Activated CD4-positive, alpha-beta T cell treated with anti-CD3 and anti-CD28 coated beads for 36 hours (primary cell): ENCODE results near the gene PCSK9. TPM values are rescaled to one million over a fixed set of nuclear protein-coding genes. Genes with fewer than 3 reads are reported as not detected.

Experiments used
- ATAC-seq: fragments of 200-7000 bp; cut with Tn5 transposase; one replicate; pipeline ENCODE4 v1.10.0; 2021; ENCODE audit warnings: mild to moderate bottlenecking, moderate library complexity
- CTCF ChIA-PET: fragments of 350-600 bp; sonication (Branson Sonifier 250); formaldehyde crosslinking; loops from one replicate; lab custom pipeline; 2021; ENCODE audit warnings: antibody characterized with exemption; lab: Charles Lee
- POLR2A ChIA-PET: fragments of 350-600 bp; sonication (Branson Sonifier 250); formaldehyde crosslinking; loops from one replicate; lab custom pipeline; 2021; ENCODE audit warnings: antibody characterized with exemption, inconsistent platforms; lab: Charles Lee
- DNase-seq: peaks from one replicate; pipeline ENCODE4 v3.0.0-alpha.2; 2020
- H3K27ac Mint-ChIP-seq: one replicate; pipeline ENCODE4 v1.8.0; 2021; ENCODE audit warnings: mixed read lengths
- H3K27me3 Mint-ChIP-seq: one replicate; pipeline ENCODE4 v1.8.0; 2021; ENCODE audit warnings: mixed read lengths
- H3K36me3 Mint-ChIP-seq: one replicate; pipeline ENCODE4 v1.8.0; 2021; ENCODE audit warnings: low read depth, mixed read lengths
- H3K4me1 Mint-ChIP-seq: one replicate; pipeline ENCODE4 v1.8.0; 2021; ENCODE audit warnings: mixed read lengths
- H3K4me3 Mint-ChIP-seq: one replicate; pipeline ENCODE4 v1.8.0; 2021; ENCODE audit warnings: mild to moderate bottlenecking, moderate library complexity, mixed read lengths
- H3K9me3 Mint-ChIP-seq: one replicate; pipeline ENCODE4 v1.8.0; 2021; ENCODE audit warnings: low read depth, mixed read lengths
- intact Hi-C, 2 experiments: fragments of 100-400 bp; cut with DNase I in 1 of 2; cut with micrococcal nuclease in 1 of 2; formaldehyde crosslinking; loops; one replicate each; pipeline versions ENCODE4 v1.14.2 to v1.15.1; 2022 to 2024; cut with DNase I, micrococcal nuclease
- total RNA-seq, 2 experiments: library from RNA; stranded (reverse); gene quantifications; one replicate each; pipeline ENCODE4 v1.2.3, GENCODE V29; 2021

PCSK9 gene
- total RNA-seq, 2 experiments from 2014 or later, result not detected

DNA sequence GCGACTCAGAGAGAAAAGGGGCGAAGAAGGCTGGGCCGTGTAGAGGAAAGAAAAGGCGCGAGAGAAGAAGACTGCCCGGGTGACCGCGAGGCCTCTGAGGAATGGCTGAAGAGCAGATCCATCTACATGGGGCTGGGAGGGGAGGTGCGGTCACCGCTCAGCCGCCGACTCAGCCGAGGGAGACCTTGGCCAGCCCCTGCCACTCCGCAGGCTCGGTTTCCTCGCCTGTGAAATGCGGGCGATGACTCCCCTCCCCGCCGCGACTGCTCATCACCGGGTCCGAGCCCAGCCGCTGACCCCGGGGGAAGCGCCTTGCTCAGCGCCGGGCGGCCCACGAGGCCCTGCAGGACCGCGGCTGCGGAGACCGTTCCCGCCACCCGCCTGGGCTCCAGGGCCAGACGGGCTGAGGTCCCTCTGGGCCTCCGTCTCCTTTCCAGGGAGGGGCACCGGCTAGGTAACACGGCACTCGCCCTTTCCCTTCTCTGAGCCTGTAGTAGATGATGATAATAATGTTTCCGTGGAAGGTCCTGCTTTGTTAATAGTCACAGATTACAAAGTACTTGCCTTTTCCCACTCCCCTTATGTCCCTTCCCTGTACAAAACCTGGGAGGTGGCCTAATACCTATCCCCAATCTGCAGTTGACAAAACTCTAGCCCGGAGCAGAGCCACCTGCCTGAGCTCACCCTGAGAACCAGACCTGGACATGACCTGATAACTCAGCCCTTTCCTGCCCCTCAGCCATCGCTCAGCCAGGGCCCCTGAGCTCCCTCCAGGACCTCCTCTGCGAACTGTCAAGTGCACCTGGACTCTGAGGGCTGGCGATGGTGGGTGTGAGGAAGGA is 42.3 kb upstream of the PCSK9 start:
- POLR2A ChIA-PET, result no interaction called here

GRCh38 chr1:54997711-54997986 is 41.7 kb upstream of the PCSK9 start:
- Mint-ChIP-seq H3K4me3 (no peak overlapping the region), H3K9me3 (no peaks in the 10 kb centered on the region), H3K36me3 (no peaks in the 10 kb centered on the region), H3K27me3 (peaks cover 37% of the 10 kb centered on the region), H3K27ac (no peak overlapping the region), H3K4me1 (peaks cover 14% of the 10 kb centered on the region)
- POLR2A ChIA-PET, result no interaction called here
- ATAC-seq (no peak), DNase-seq (no peak)
- CTCF ChIA-PET, result interaction anchor here (1.1 to 6.5 kb wide), 5 partner anchors 24 to 112 kb away, joined by 4 to 151 read pairs (median 4); no protein-coding TSS in a partner anchor
- intact Hi-C loops, result loop anchor here in 1 of 2 experiments (2.0 kb wide), 1 partner anchor 25 kb away; no protein-coding TSS in a partner anchor

More for the DNA sequence above, 42.3 kb upstream of the PCSK9 start:
- no peaks in the 10 kb centered on the region for H3K36me3 Mint-ChIP-seq
- H3K4me1 Mint-ChIP-seq, result peaks cover 14% of the 10 kb centered on the region
- CTCF ChIA-PET, result interaction anchor here (0.6 to 6.5 kb wide), 15 partner anchors 10 to 424 kb away, joined by 3 to 151 read pairs (median 4); no protein-coding TSS in a partner anchor
- H3K27me3 Mint-ChIP-seq, result peaks cover 37% of the 10 kb centered on the region
- no peak overlapping the region for H3K27ac Mint-ChIP-seq
- ATAC-seq, result no peak
- peak overlapping the region; percentile 24 for H3K4me3 Mint-ChIP-seq
- no peaks in the 10 kb centered on the region for H3K9me3 Mint-ChIP-seq
- intact Hi-C loops, result loop anchor here (1.0 to 2.0 kb wide), 4 partner anchors 26 to 325 kb away; no protein-coding TSS in a partner anchor
- DNase-seq, result peak; percentile 20

GRCh38 chr1:54998100-54998499 is 41.2 kb upstream of the PCSK9 start:
- Mint-ChIP-seq H3K9me3 (no peaks in the 10 kb centered on the region), H3K4me1 (peaks cover 14% of the 10 kb centered on the region), H3K36me3 (no peaks in the 10 kb centered on the region), H3K27me3 (peaks cover 37% of the 10 kb centered on the region), H3K4me3 (no peak overlapping the region), H3K27ac (no peak overlapping the region)
- CTCF ChIA-PET, result interaction anchor here (1.8 to 6.5 kb wide), 2 partner anchors 24 to 51 kb away, joined by 4 to 151 read pairs; no protein-coding TSS in a partner anchor
- DNase-seq (no peak), ATAC-seq (no peak)
- POLR2A ChIA-PET, result no interaction called here
- intact Hi-C loops, result no loop called here

- Mint-ChIP-seq H3K4me1 (peaks cover 14% of the 10 kb centered on the region), H3K27me3 (peaks cover 37% of the 10 kb centered on the region), H3K4me3 (no peak within 1 kb of the TSS), H3K36me3 (no peaks in the 10 kb centered on the region), H3K27ac (no peak within 1 kb of the TSS), H3K9me3 (no peaks in the 10 kb centered on the region)
- no peak for ATAC-seq
- POLR2A ChIA-PET, result no interaction called here
- CTCF ChIA-PET, result interaction anchor here (1.8 to 6.5 kb wide), 2 partner anchors 23 to 52 kb away, joined by 4 to 151 read pairs; no protein-coding TSS in a partner anchor
- DNase-seq, result no peak
- intact Hi-C loops, result no loop called here
These were observed 40.7 kb upstream of the PCSK9 start, which contains the start of gene BSND for GRCh38 chr1:54998677-54999076. BSND (plus strand) TSS chr1:54998933; CDS start chr1:54999187, 254 bp downstream.

GRCh38 chr1:55000110-55001085 is 39.0 kb upstream of the PCSK9 start:
- no peak overlapping the region for H3K27ac Mint-ChIP-seq
- no peaks in the 10 kb centered on the region for H3K36me3 Mint-ChIP-seq
- ATAC-seq (no peak), DNase-seq (no peak)
- peaks cover 12% of the 10 kb centered on the region for H3K4me1 Mint-ChIP-seq
- peaks cover 34% of the 10 kb centered on the region for H3K27me3 Mint-ChIP-seq
- POLR2A ChIA-PET, result no interaction called here
- no peaks in the 10 kb centered on the region for H3K9me3 Mint-ChIP-seq
- CTCF ChIA-PET, result interaction anchor here (1.6 to 6.5 kb wide), 3 partner anchors 50 to 56 kb away, joined by 7 to 151 read pairs (median 8); no protein-coding TSS in a partner anchor
- intact Hi-C loops, result no loop called here
- H3K4me3 Mint-ChIP-seq, result no peak overlapping the region

DNA sequence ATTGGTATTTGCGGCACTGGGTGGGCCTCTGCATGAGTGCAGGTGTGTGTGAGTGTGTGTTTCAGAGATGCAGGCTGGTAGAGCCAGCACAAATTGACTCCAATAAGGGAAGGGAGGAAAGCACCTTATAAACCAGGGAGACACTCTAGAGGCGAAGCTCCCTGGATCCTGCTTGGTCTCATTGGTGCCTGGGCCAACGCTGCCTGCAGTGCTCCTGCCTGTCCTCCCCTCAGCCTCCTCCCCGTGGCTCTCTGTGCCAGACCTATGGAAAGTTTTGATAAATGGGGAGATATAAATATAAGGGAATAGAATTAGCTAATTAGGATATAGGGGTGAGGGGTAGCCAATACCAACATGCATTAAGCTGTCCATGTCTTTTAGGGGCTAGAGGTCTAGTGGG is 38.0 kb upstream of the PCSK9 start:
- H3K4me3 Mint-ChIP-seq, result no peak overlapping the region
- DNase-seq, result no peak
- H3K9me3 Mint-ChIP-seq, result no peaks in the 10 kb centered on the region
- intact Hi-C loops, result no loop called here
- ATAC-seq, result no peak
- POLR2A ChIA-PET, result no interaction called here
- no peaks in the 10 kb centered on the region for H3K36me3 Mint-ChIP-seq
- H3K4me1 Mint-ChIP-seq, result peaks cover 3% of the 10 kb centered on the region
- H3K27ac Mint-ChIP-seq, result no peak overlapping the region
- CTCF ChIA-PET, result interaction anchor here (0.8 to 1.8 kb wide), 4 partner anchors 9 to 57 kb away, joined by 3 to 8 read pairs (median 5); no protein-coding TSS in a partner anchor
- peaks cover 25% of the 10 kb centered on the region for H3K27me3 Mint-ChIP-seq

DNA sequence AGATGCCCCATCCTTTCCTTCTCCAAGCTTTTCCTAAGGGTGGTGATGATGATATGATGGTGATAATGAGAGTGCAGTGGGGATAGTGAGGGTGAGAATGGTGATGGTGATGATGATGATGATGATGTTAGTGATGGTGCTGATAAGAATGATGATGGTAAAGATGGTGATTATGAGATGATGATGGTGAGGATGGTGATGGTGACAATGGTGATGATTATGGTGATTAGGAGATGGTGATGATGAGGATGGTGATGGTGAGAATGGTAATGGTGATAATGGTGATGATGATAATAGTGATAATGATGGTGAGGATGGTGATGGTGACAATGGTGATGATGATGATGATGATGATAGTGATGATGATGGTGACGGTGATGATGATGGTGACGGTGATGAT is 36.7 kb upstream of the PCSK9 start:
- Mint-ChIP-seq H3K9me3 (no peaks in the 10 kb centered on the region), H3K36me3 (no peaks in the 10 kb centered on the region), H3K4me3 (no peak overlapping the region), H3K27me3 (peaks cover 13% of the 10 kb centered on the region), H3K27ac (no peak overlapping the region), H3K4me1 (no peaks in the 10 kb centered on the region)
- CTCF ChIA-PET, result interaction anchor here (1.3 to 1.4 kb wide), 2 partner anchors 53 to 57 kb away, joined by 3 to 6 read pairs; no protein-coding TSS in a partner anchor
- no peak for ATAC-seq
- intact Hi-C loops, result no loop called here
- POLR2A ChIA-PET, result no interaction called here
- DNase-seq, result no peak

DNA sequence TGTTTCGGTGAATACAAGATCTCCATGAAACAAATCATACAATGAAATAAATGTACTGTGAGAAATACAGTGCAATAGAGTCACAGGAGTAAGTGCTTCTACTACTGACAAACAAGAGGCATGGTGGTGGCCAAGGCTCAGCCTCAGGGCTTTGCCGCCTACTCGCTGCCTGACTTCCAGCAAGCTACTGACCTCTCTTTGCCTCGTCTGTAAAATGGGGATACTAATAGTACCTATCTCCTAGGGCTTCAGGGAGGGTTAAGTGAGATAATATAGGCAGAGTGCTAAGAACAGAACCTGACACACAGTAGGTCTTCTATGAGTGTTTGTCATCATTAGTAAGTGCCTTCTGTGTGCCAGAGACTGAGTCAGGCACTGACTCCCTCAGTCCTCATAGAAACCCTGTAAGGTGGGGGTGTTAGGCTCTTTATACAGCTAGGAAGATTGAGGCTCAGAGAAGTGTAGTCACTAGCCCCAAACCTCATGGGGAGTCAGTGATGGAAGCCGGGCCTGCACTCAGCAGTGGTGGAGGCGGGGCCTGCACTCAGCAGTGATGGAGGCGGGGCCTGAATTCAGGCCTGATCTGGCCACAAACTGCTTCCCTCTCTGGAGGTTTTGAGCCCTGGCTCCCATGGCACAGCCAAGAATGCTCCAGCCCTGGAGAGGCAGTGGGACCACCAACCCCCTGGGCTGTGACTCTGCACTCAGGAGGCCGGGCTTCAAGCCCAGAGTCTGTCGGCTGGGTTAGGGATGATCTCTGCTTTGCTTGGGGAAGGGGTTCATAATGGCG is 33.8 kb upstream of the PCSK9 start:
- intact Hi-C loops, result no loop called here
- POLR2A ChIA-PET, result no interaction called here
- CTCF ChIA-PET, result interaction anchor here (0.8 kb wide), 1 partner anchor 61 kb away, joined by 3 read pairs; no protein-coding TSS in a partner anchor
- Mint-ChIP-seq H3K27ac (no peak overlapping the region), H3K9me3 (no peaks in the 10 kb centered on the region), H3K4me3 (no peak overlapping the region), H3K36me3 (no peaks in the 10 kb centered on the region), H3K27me3 (peaks cover 3% of the 10 kb centered on the region), H3K4me1 (no peaks in the 10 kb centered on the region)
- ATAC-seq, result peak; percentile 74
- peak; percentile 31 for DNase-seq

- Mint-ChIP-seq H3K27me3 (peaks cover 2% of the 10 kb centered on the region), H3K27ac (no peak overlapping the region), H3K36me3 (no peaks in the 10 kb centered on the region), H3K4me1 (no peaks in the 10 kb centered on the region), H3K9me3 (no peaks in the 10 kb centered on the region), H3K4me3 (no peak overlapping the region)
- POLR2A ChIA-PET, result no interaction called here
- ATAC-seq, result no peak
- CTCF ChIA-PET, result interaction anchor here (1.1 to 1.8 kb wide), 2 partner anchors 10 to 15 kb away, joined by 3 to 7 read pairs; no protein-coding TSS in a partner anchor
- intact Hi-C loops, result no loop called here
- DNase-seq, result no peak
These were observed 32.4 kb upstream of the PCSK9 start for GRCh38 chr1:55006931-55007330.

GRCh38 chr1:55007625-55008024 is 31.7 kb upstream of the PCSK9 start:
- Mint-ChIP-seq H3K27me3 (peaks cover 2% of the 10 kb centered on the region), H3K9me3 (no peaks in the 10 kb centered on the region), H3K4me1 (no peaks in the 10 kb centered on the region), H3K4me3 (no peak overlapping the region), H3K36me3 (no peaks in the 10 kb centered on the region), H3K27ac (no peak overlapping the region)
- no peak for DNase-seq
- no peak for ATAC-seq
- intact Hi-C loops, result no loop called here
- ChIA-PET POLR2A (no interaction called here), CTCF (interaction anchor here (1.1 to 1.8 kb wide), 2 partner anchors 11 to 14 kb away, joined by 3 to 7 read pairs; no protein-coding TSS in a partner anchor)
